IPS-11a (cell line): Measurements from ENCODE around the gene C9orf152.
"Not testable (repeated sequence)": the region's sequence is repeated elsewhere in the genome, so short reads cannot be mapped to it uniquely, and the experiment has no call there.

ENCODE experiments used
- H3K4me3 ChIP-seq: one replicate; pipeline ENCODE4 v1.5.1; 2013; ENCODE audit warnings: low read depth, low read length, control low read depth

C9orf152 gene

DNA sequence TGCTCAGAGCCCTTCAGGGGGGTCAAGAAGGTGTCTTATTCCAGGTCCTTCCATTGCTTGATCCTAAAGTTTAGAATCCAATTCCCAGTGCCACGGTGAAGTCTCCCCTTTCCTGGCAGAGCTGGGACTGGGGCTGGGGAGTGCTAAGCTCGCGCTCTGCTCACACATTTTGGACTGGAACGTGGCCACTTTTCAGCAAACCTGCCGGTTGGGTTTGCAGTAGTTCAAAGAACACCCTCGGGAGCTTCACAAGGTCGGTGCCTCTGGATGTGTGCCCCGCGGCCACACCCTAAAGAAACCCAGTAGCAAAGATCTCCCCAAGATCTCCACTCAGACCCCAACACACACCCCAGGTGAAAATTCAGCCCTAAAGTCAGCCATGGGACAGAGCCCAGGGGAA lies at the start of gene C9orf152:
C9orf152 (minus strand) TSS at position 129 of the 400 bp plus-strand sequence. CDS start 580 bp downstream, outside the sequence.
- H3K4me3 ChIP-seq: no peak within 1 kb of the TSS

GRCh38 chr9:110257097-110257841 lies 49.3 kb upstream of the C9orf152 start:
- peak overlapping the region; percentile 89 for H3K4me3 ChIP-seq

GRCh38 chr9:110256380-110257096 lies 48.6 kb upstream of the C9orf152 start, which contains the start of gene TXN:
Gene TXN, minus strand, starts transcription at chr9:110256507. Its CDS starts 72 bp downstream, at chr9:110256435.
- peak within 1 kb of the TSS; percentile 89 for H3K4me3 ChIP-seq

DNA sequence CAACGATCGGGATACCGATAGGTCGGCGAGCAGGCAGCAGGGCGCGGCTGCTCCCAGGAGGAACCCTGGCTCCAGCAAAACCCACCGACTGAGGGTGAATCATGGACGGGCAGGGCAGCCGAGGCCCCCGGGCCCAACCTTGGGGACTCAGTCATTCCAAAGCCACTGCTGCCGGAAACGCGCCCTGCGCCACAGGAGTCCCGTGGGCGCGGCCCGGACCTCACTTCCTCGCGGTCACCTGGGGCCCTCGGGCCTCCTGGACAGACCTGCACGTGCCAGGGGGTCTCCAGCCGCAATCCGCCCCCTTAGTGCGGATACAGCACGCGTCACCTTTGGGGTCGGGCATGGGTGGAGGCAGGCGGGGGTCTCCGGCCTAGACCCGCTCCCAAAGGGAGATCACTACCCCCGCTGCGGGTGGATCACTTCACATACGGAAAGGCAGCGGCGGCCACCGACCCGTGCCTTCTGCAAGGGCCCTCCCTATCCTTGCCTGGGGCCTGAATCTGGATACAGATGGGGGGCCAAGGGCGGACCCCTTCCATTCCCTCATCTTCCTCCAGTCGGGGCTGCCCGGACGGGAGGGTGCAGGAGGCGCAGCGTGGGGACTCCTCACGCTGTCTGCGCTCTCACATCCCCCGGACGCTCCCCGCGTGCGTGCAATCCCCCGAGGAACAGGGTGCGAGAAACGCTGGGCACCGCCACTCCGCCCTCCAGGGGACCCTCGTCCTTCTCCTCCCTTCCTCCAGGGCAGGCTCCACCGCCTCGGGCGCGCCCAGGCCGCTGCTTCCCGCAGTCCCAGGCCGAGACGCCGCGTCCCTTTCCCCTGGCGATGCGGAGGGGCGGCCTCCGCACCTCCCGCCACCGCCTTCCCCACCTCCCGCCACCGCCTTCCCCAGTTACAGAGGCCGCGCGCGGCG lies 47.8 kb upstream of the C9orf152 start:
- H3K4me3 ChIP-seq: peak overlapping the region; percentile 89

DNA sequence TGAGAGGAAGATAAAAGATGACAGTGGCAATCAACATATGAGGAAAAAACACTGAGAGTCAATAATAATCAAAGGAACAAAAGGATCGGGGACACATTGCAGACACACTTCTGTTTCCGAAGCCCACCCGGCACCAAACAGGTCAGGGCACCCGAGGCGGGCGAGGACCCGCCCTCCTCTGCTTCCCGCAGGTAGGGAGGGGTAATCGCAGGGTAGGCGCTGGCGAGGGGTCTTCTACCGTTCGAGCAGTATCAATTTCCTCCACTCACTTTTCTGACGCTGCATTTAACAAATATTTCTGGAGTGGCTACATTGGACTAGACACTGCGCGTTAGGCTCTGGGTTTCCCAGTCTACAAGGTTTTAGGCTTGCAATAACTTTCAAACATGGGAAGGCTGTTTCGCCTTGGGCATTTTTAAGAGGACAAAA lies 47.1 kb upstream of the C9orf152 start:
- H3K4me3 ChIP-seq: peak overlapping the region; percentile 89

DNA sequence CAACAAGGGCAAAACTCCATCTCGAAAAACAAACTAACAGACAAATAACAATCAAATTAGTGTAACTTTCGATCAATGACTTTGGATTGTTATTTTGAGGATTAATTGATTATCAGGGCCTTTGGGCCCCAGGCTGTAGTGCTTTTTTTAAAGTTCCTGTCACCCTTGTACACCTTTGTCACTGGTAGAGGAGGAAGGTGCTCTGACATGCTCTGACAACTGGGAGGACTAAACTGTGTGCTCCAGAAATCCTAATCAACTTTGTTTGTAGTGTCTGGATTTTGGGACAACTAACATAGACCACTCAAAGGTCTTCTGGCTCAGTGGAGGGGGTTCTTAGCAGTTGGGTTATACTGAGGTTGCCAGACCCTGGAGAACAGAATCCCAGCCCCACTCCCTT lies 46.5 kb upstream of the C9orf152 start:
- peak overlapping the region; percentile 89 for H3K4me3 ChIP-seq

GRCh38 chr9:110252509-110253139 lies 44.7 kb upstream of the C9orf152 start:
- no peak overlapping the region for H3K4me3 ChIP-seq

DNA sequence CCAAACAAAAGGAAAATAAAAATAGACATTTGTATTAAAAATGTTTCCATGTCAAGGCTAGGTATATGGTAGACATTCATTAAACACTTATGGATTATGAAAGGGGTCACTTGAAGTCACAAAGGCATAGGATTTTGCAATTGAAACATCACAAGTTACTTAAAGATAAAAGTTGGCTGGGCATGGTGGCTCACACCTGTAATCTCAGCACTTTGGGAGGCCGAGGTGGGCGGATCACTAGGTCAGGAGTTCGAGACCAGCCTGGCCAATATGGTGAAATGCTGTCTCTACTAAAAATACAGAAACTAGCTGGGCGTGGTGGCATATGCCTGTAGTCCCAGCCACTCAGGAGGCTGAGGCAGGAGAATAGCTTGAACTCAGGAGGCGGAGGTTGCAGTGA lies 43.8 kb upstream of the C9orf152 start:
- not testable (repeated sequence) for H3K4me3 ChIP-seq

GRCh38 chr9:110251212-110251611 lies 43.3 kb upstream of the C9orf152 start:
- no peak overlapping the region for H3K4me3 ChIP-seq

- H3K4me3 ChIP-seq: no peak overlapping the region
Measured at GRCh38 chr9:110249603-110250002, 41.6 kb upstream of the C9orf152 start.

DNA sequence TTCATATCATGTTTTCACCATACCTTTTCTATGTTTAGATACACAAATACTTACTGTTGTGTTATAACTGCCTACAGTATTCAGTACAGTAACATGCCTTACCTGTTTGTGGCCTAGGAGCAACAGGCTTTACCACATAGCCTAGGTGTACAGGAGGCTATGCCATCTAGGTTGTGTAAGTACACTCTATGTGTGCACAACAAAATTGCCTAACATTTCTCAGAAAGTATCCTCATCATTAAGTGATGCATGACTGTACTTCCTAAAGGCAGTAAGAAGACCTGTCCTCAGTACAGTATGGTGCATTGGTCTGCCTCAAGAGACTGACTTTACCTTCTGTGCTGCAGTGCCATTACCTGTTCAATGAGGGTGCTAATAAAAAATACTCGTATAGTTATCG lies 40.4 kb upstream of the C9orf152 start:
- H3K4me3 ChIP-seq: no peak overlapping the region

- no peak overlapping the region for H3K4me3 ChIP-seq
Measured at GRCh38 chr9:110246214-110246613, 38.3 kb upstream of the C9orf152 start.

DNA sequence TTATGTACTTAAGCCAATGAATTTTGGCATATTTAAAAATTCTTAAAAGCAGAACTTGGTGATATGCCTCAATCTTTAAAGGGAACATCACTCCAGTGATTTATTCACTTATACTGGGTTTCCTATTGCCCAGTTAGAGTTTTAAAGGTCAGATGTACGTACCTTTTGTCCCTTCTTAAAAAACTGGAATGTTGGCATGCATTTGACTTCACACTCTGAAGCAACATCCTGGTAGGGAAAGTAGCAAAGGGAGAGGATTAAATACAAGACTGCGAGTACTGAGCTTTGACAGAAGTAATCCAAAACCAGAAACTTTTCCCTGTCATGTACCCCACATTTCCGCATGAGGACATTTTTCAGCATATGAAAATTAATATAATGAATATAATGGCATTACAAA lies 36.7 kb upstream of the C9orf152 start:
- no peak overlapping the region for H3K4me3 ChIP-seq

GRCh38 chr9:110241858-110242321 lies 33.9 kb upstream of the C9orf152 start:
- H3K4me3 ChIP-seq: no peak overlapping the region

- no peak overlapping the region for H3K4me3 ChIP-seq
Measured at GRCh38 chr9:110241260-110241857, 33.4 kb upstream of the C9orf152 start.

DNA sequence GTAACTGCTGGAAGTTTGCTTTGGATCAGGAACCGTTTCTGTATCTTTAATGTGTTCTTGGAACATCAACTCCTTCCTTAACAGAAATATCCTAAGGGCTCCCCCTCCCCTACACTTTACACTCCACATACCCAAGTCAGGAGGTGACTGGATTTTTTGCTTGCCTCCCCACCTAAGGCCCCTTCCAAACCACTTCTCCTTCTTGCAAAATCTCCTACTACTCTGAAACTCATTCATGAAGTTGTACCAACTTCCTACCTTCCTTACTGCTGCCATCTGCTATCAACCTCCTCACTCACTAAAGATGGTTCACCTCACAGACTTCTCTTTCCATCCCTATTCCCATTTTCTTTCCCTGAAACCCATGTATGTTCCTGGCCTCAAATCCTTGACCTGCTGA lies 32.2 kb upstream of the C9orf152 start:
- no peak overlapping the region for H3K4me3 ChIP-seq

GRCh38 chr9:110228321-110228720 lies 20.4 kb upstream of the C9orf152 start:
- no peak overlapping the region for H3K4me3 ChIP-seq

DNA sequence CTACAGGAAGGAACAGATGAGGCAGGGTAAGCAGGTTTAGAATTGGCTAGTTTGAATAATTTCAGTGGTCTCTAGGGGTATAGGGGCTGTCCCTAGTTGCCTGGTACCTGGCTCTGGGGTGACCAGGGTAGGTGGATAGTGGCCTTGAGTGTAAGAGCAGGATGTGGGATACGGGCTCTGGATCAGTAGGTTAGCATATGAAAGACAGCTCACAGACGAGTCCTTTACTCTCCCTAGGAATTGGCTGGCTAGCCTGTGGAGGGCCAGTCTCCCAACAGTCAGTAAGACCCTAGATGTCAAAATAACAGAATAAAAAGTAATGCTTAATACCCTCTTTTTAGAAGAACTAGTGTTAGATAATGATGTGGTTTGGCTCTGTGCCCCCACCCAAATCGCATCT lies 16.6 kb upstream of the C9orf152 start:
- no peak overlapping the region for H3K4me3 ChIP-seq

GRCh38 chr9:110220809-110221208 lies 12.8 kb upstream of the C9orf152 start:
- H3K4me3 ChIP-seq: no peak overlapping the region

- no peak overlapping the region for H3K4me3 ChIP-seq
Measured at GRCh38 chr9:110217656-110218099, 9.7 kb upstream of the C9orf152 start.
